Endothelial cell of umbilical vein (primary cell): ENCODE results near the gene CELA1. TPM values are rescaled to one million over a fixed set of nuclear protein-coding genes. Genes with fewer than 3 reads are reported as not detected.
"Not testable (repeated sequence)": the region's sequence is repeated elsewhere in the genome, so short reads cannot be mapped to it uniquely, and the experiment has no call there.

Experiments used
- BruUV-seq: library from RNA; stranded (reverse); fragments of 400-500 nt; replicated peaks from 2 replicates; lab custom pipeline; 2021; lab: Mats Ljungman, UMichigan
- CTCF ChIA-PET: fragments of 300-600, 350-600 bp; sonication (Branson Sonifier 250); formaldehyde crosslinking; loops from one replicate; lab custom pipeline; 2021; ENCODE audit warnings: antibody characterized with exemption, inconsistent platforms; lab: Charles Lee
- POLR2A ChIA-PET: fragments of 300-600, 350-600 bp; sonication (Branson Sonifier 250); formaldehyde crosslinking; loops from one replicate; lab custom pipeline; 2021; ENCODE audit warnings: antibody characterized with exemption, inconsistent platforms; lab: Charles Lee
- DNase-seq: peaks from one replicate; pipeline ENCODE4 v3.0.0-alpha.2; 2011; ENCODE audit warnings: low read depth, low spot score
- FAIRE-seq: peaks from 2 replicates; lab custom pipeline; 2011; peaks lifted over from hg19 to GRCh38; lab: Jason Lieb, UNC
- H2AFZ ChIP-seq: 2 replicates; pipeline ENCODE4 v1.6.0; 2012; ENCODE audit warnings: low read depth, low read length, control low read depth, inconsistent platforms
- H3K27ac ChIP-seq: 2 replicates; pipeline ENCODE4 v1.5.1; 2011; ENCODE audit warnings: low read depth, mild to moderate bottlenecking, control low read depth, low read length, moderate library complexity; ENCODE audit not compliant: insufficient read depth
- H3K27me3 ChIP-seq, 2 experiments: 2 replicates each; pipeline versions ENCODE4 v1.6.0 to v1.6.1; 2011; ENCODE audit warnings: low read length in 2 of 2, mixed read lengths in 1 of 2; ENCODE audit not compliant: control insufficient read depth in 2 of 2, insufficient read depth in 2 of 2
- H3K36me3 ChIP-seq, 2 experiments: 2 replicates in 1 of 2; 3 replicates in 1 of 2; pipeline ENCODE4 v1.5.1; 2011; ENCODE audit warnings: low read length in 2 of 2, mild to moderate bottlenecking in 1 of 2, moderate library complexity in 1 of 2; ENCODE audit not compliant: control insufficient read depth in 2 of 2, insufficient read depth in 2 of 2; ENCODE audit errors: extremely low read depth in 1 of 2
- H3K4me1 ChIP-seq: 3 replicates; pipeline ENCODE4 v1.5.1; 2011; ENCODE audit warnings: mild to moderate bottlenecking, low read length; ENCODE audit not compliant: control insufficient read depth, insufficient read depth; ENCODE audit errors: extremely low read depth
- H3K4me2 ChIP-seq: 2 replicates; pipeline ENCODE4 v1.6.1; 2011; ENCODE audit warnings: low read length, control low read depth, mixed read lengths; ENCODE audit not compliant: insufficient read depth
- H3K4me3 ChIP-seq, 3 experiments: fragments of 200-600 bp in 1 of 3; sonication (generic), shearing (Covaris generic) in 1 of 3; replicated peaks in 1 of 3; 2 replicates each; pipeline ENCODE4 v1.5.1; 2011 to 2016; ENCODE audit warnings: control low read depth in 3 of 3, low read length in 3 of 3, mild to moderate bottlenecking in 2 of 3, inconsistent platforms in 1 of 3, low read depth in 1 of 3, moderate library complexity in 1 of 3; ENCODE audit not compliant: insufficient read depth in 1 of 3
- H3K79me2 ChIP-seq: 2 replicates; pipeline ENCODE4 v1.6.0; 2012; ENCODE audit warnings: low read length, inconsistent platforms; ENCODE audit not compliant: control insufficient read depth, insufficient read depth
- H3K9ac ChIP-seq: replicated peaks from 2 replicates; pipeline ENCODE3; 2011; ENCODE audit warnings: low read length, control low read depth; ENCODE audit not compliant: insufficient read depth; ENCODE audit errors: extremely low read depth
- H3K9me1 ChIP-seq: replicated peaks from 3 replicates; pipeline ENCODE4 v1.6.0; 2011; ENCODE audit warnings: mild to moderate bottlenecking, low read length; ENCODE audit not compliant: control insufficient read depth, insufficient read depth; ENCODE audit errors: extremely low read depth
- H3K9me3 ChIP-seq: replicated peaks from 2 replicates; pipeline ENCODE4 v1.5.1; 2012; ENCODE audit warnings: low read length, inconsistent platforms; ENCODE audit not compliant: control insufficient read depth, insufficient read depth
- H4K20me1 ChIP-seq: replicated peaks from 2 replicates; pipeline ENCODE3; 2011; ENCODE audit warnings: mild to moderate bottlenecking, low read length; ENCODE audit not compliant: control insufficient read depth, insufficient read depth; ENCODE audit errors: extremely low read depth
- JUN ChIP-seq: IDR thresholded peaks from 2 replicates; pipeline ENCODE4 v1.6.1; 2011; ENCODE audit warnings: borderline replicate concordance, low read depth; ENCODE audit not compliant: insufficient read length, insufficient read depth
- MYC ChIP-seq: IDR thresholded peaks from one replicate; pipeline ENCODE4 v1.6.1; 2011; ENCODE audit warnings: mild to moderate bottlenecking, low read depth, low read length
- POLR2AphosphoS5 ChIP-seq: IDR thresholded peaks from 2 replicates; pipeline ENCODE4 v1.6.1; 2012; ENCODE audit warnings: low read depth, mild to moderate bottlenecking, control low read depth, low read length, moderate library complexity; ENCODE audit not compliant: insufficient read depth
- dilution Hi-C: fragments of 300-500 bp; cut with MboI; formaldehyde crosslinking; loops from one replicate; pipeline ENCODE4 v1.15.0; 2019; ENCODE audit warnings: low sequenced_read_pairs; ENCODE audit not compliant: extremely low pct_ligation_motif_present
- intact Hi-C: fragments of 100-400 bp; cut with micrococcal nuclease; formaldehyde crosslinking; loops from one replicate; pipeline ENCODE4 v1.10.0; 2022
- polyA plus RNA-seq, 4 experiments: library from polyadenylated mRNA; depleted of rRNA in 3 of 4; stranded (reverse) in 3 of 4; unstranded in 1 of 4; fragments of >200 nt; gene quantifications; 2 replicates each; pipeline versions ENCODE4 v1.2.1 to v1.2.3, GENCODE V29; 2011 to 2012; ENCODE audit warnings: missing spikeins in 1 of 4
- total RNA-seq: library from RNA; stranded (reverse); gene quantifications from 2 replicates; pipeline ENCODE4 v1.2.3, GENCODE V29; 2021
- TF ChIP-seq, protein P1 (sequence below): IDR thresholded peaks from 2 replicates; pipeline ENCODE4 v1.6.1; 2011; ENCODE audit not compliant: insufficient read depth, insufficient read length

CELA1 gene
- total and polyA plus RNA-seq, 2 donors (not counting 3 experiments of a cell fraction or from before 2014, with no cell fraction given): not detected

- Histone ChIP-seq H3K27me3 (peaks cover 0 to 1% of the 10 kb centered on the region in 2 experiments), H3K4me1 (no peaks in the 10 kb centered on the region), H3K79me2 (no peaks in the 10 kb centered on the region), H3K9me3 (no peaks in the 10 kb centered on the region), H3K9me1 (no peaks in the 10 kb centered on the region), H3K36me3 (no peaks in the 10 kb centered on the region), H3K4me2 (no peak overlapping the region), H2AFZ (no peak overlapping the region), H3K9ac (no peak overlapping the region), H3K27ac (no peak overlapping the region), H4K20me1 (no peaks in the 10 kb centered on the region), H3K4me3 (no peak overlapping the region)
- CTCF ChIA-PET: interaction anchor here (1.2 to 1.3 kb wide), 2 partner anchors 41 to 48 kb away, joined by 3 to 5 read pairs; no protein-coding TSS in a partner anchor
- BruUV-seq: no TSS peak
- POLR2A ChIA-PET: interaction anchor here (0.7 kb wide), 1 partner anchor 234 kb away, joined by 7 read pairs; no protein-coding TSS in a partner anchor
- no peak for FAIRE-seq
- no peak for DNase-seq
- TF ChIP-seq MYC (no peak), JUN (no peak), POLR2AphosphoS5 (no peak)
- TF ChIP-seq, protein P1, sequence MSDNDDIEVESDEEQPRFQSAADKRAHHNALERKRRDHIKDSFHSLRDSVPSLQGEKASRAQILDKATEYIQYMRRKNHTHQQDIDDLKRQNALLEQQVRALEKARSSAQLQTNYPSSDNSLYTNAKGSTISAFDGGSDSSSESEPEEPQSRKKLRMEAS: no peak
- dilution Hi-C loops (no loop called here), intact Hi-C loops (no loop called here)
Observed at GRCh38 chr12:51293696-51294095, 52.8 kb downstream of the CELA1 start.

- FAIRE-seq, dilution Hi-C loops: not testable (repeated sequence)
Observed at GRCh38 chr12:51291603-51292513, 54.6 kb downstream of the CELA1 start.

More at GRCh38 chr12:51291603-51292513, 54.6 kb downstream of the CELA1 start:
- H3K4me2 ChIP-seq, H3K27ac ChIP-seq, DNase-seq, H3K9me3 ChIP-seq, POLR2A ChIA-PET, H3K4me1 ChIP-seq, H3K9ac ChIP-seq, CTCF ChIA-PET, H3K79me2 ChIP-seq, BruUV-seq, intact Hi-C loops, H4K20me1 ChIP-seq, H2AFZ ChIP-seq, H3K4me3 ChIP-seq, H3K27me3 ChIP-seq, H3K36me3 ChIP-seq, H3K9me1 ChIP-seq: not testable (repeated sequence)
